GM21723 (cell line): ENCODE results near the gene TNN.

Experiments used
- ATAC-seq: cut with Tn5 transposase; IDR thresholded peaks from one replicate; pipeline ENCODE4 v1.9.1; 2021; ENCODE audit warnings: mild to moderate bottlenecking, moderate library complexity; ENCODE audit not compliant: unreplicated experiment

TNN gene

DNA sequence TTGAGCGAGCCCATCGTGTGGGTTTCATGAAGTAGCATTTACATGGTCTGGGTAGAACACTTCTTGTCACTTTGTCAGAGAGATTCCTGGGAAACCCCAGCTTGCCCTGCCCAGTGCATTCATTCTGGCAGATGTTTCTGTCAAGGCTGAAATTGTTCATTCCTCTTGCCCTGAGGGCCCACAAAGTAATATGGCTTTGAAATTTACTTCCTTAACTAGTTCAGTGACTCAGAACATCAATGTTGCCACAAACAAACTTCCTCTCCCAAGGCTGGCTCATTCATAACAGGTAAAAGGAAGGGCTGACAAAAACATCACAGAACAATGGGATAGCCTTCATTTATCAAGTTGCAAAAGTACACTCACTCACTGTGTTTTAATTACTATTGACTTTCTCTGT is 129.9 kb downstream of the TNN start:
- ATAC-seq: no peak
